HG03108 (cell line): ENCODE data around the gene UFD1.
A peak's percentile ranks its signal among the peaks of the same experiment; 100 is the strongest.

ENCODE experiments used
- ATAC-seq: cut with Tn5 transposase; IDR thresholded peaks from one replicate; pipeline ENCODE4 v1.9.1; 2021; ENCODE audit warnings: moderate library complexity; ENCODE audit not compliant: unreplicated experiment

UFD1 gene

GRCh38 chr22:19478901-19479354 lies at the start of gene UFD1:
Gene UFD1 (minus strand): TSS chr22:19479193. CDS start chr22:19479085, 108 bp downstream.
- peak; percentile 45 for ATAC-seq

- no peak for ATAC-seq
These were observed 48.9 kb upstream of the UFD1 start for GRCh38 chr22:19527861-19528417.

- ATAC-seq: no peak
These were observed 48.3 kb upstream of the UFD1 start for GRCh38 chr22:19527321-19527721.

- ATAC-seq: no peak
These were observed 47.7 kb upstream of the UFD1 start for GRCh38 chr22:19526702-19527111.

- no peak for ATAC-seq
These were observed 47.2 kb upstream of the UFD1 start for GRCh38 chr22:19526076-19526701.

- no peak for ATAC-seq
These were observed 46.7 kb upstream of the UFD1 start for GRCh38 chr22:19525666-19526065.

GRCh38 chr22:19525116-19525660 lies 46.2 kb upstream of the UFD1 start:
- ATAC-seq: no peak

- ATAC-seq: no peak
These were observed 45.5 kb upstream of the UFD1 start, which contains the start of gene CLDN5 for GRCh38 chr22:19524170-19525115. Gene CLDN5 (minus strand): TSS chr22:19524410. CDS start chr22:19524255, 155 bp downstream.

- ATAC-seq: no peak
These were observed 44.5 kb upstream of the UFD1 start for GRCh38 chr22:19523240-19524169.

GRCh38 chr22:19522881-19523239 lies 43.9 kb upstream of the UFD1 start:
- no peak for ATAC-seq

- ATAC-seq: no peak
These were observed 43.3 kb upstream of the UFD1 start for GRCh38 chr22:19522190-19522880.

- ATAC-seq: no peak
These were observed 41.7 kb upstream of the UFD1 start for GRCh38 chr22:19520566-19521305.

GRCh38 chr22:19520007-19520406 lies 41.0 kb upstream of the UFD1 start:
- no peak for ATAC-seq

GRCh38 chr22:19519041-19519926 lies 40.3 kb upstream of the UFD1 start:
- no peak for ATAC-seq

- no peak for ATAC-seq
These were observed 39.6 kb upstream of the UFD1 start for GRCh38 chr22:19518635-19519034.

- ATAC-seq: no peak
These were observed 39.1 kb upstream of the UFD1 start for GRCh38 chr22:19517919-19518611.

- ATAC-seq: no peak
These were observed 38.1 kb upstream of the UFD1 start for GRCh38 chr22:19517171-19517500.
